HG03354 (cell line): ENCODE results near the gene TBX18.

Experiments used
- ATAC-seq: cut with Tn5 transposase; IDR thresholded peaks from one replicate; pipeline ENCODE4 v1.9.1; 2021; ENCODE audit warnings: mild to moderate bottlenecking; ENCODE audit not compliant: unreplicated experiment, poor library complexity, severe bottlenecking

The TBX18 gene

GRCh38 chr6:84764332-84765049 is at the start of gene TBX18:
TBX18 (minus strand) TSS chr6:84764598; CDS start chr6:84764181, 417 bp downstream.
- ATAC-seq, result no peak

GRCh38 chr6:84811351-84811750 is 47.0 kb upstream of the TBX18 start:
- no peak for ATAC-seq

- no peak for ATAC-seq
Measured at GRCh38 chr6:84809455-84809854, 45.1 kb upstream of the TBX18 start.

GRCh38 chr6:84808491-84809061 is 44.2 kb upstream of the TBX18 start:
- ATAC-seq, result no peak

DNA sequence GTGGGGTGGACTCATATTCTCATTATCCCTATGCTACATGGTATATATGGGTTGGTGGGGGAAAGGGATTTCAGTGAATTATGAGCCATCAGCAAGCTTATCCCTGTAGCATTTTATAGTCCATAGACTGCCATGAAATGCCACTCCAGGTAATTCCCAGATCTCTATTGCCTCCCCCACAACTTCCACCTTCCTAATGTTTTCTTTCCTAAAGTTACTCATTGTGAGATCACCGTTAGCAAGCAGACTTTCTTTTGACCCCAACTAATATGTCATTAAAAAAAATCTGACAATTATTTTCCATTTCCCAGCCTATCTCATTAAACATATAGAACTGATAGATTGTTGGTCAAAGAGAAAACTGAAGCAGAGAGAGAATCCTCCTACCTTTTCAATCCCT is 40.7 kb upstream of the TBX18 start:
- no peak for ATAC-seq

GRCh38 chr6:84804720-84805119 is 40.3 kb upstream of the TBX18 start:
- no peak for ATAC-seq

GRCh38 chr6:84801250-84801649 is 36.9 kb upstream of the TBX18 start:
- ATAC-seq, result no peak

GRCh38 chr6:84798257-84798656 is 33.9 kb upstream of the TBX18 start:
- ATAC-seq, result no peak

- no peak for ATAC-seq
Measured at GRCh38 chr6:84796343-84796742, 31.9 kb upstream of the TBX18 start.

DNA sequence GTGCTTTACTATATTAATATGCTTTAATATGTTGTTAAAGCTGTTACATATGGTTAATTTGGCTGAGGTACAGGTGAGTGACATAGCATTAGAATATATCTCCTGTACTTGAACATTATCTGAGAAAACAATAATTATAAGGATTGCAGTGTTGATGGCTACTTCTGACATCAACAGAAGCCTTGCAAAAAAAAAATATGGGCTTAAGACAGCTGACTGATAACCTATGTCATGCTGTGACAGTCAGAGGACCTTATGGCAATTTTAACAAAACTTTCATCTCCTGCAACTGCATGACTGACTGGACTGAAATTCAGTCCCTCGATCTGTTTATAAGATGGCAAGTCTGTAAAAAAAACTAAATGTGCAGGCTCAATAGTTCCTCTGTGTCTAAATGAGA is 27.5 kb upstream of the TBX18 start:
- ATAC-seq, result no peak

- no peak for ATAC-seq
Measured at GRCh38 chr6:84791233-84791632, 26.8 kb upstream of the TBX18 start.

GRCh38 chr6:84789170-84789569 is 24.8 kb upstream of the TBX18 start:
- ATAC-seq, result no peak

DNA sequence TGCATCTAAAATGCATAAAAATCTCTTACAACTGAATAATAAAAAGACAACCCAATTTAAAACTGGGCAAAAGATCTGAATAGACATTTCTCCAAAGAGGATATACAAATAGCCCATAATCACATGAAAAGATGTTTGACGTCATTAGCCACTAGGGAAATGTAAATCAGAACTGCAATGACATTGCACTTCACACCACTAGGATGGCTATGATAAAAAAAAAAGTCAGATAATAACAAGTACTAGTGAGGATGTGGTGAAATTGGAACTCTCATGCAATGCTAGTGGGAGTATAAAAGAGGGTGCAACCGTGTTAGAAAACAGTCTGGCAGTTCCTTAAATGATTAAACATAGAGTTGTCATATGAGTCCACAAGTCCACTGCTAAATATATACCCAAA is 24.3 kb upstream of the TBX18 start:
- no peak for ATAC-seq

- no peak for ATAC-seq
Measured at GRCh38 chr6:84785671-84786070, 21.3 kb upstream of the TBX18 start.

- no peak for ATAC-seq
Measured at GRCh38 chr6:84779917-84780316, 15.5 kb upstream of the TBX18 start.

- ATAC-seq, result no peak
Measured at GRCh38 chr6:84779380-84779779, 15.0 kb upstream of the TBX18 start.

GRCh38 chr6:84777888-84778287 is 13.5 kb upstream of the TBX18 start:
- ATAC-seq, result no peak

DNA sequence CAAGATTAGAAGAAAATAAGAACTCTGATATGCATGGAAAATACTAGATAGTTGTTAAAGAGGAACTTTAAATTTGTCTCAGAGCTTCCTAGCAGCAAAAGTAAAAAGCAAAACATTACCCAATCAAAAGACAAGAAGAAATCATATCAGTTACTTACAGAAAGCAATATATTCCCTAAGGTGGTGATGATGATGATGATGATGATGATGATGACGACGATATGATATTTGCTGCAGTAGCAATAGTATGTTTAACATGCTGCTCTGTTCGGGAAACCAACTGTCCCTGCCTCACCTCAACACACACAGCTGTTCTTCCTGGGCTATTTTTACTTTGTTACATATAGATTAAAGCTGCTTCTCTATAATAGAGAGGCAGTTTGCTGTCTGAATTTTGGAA is 12.0 kb upstream of the TBX18 start:
- no peak for ATAC-seq

- ATAC-seq, result no peak
Measured at GRCh38 chr6:84775751-84776150, 11.4 kb upstream of the TBX18 start.

DNA sequence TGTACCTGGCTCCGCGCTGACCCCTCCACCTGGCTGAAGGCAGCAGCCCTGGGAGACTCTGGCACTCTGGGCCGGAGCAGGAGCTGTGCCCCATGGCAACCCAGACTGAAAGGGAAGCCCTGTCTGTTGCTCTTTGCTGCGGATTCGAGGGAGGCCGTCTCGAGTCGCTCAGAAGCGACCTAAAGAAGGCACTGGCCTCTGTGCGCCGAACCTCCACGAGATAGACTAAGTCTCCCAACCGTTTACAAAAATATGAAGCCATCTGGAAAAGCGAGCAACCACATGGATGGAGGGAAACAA is 10.5 kb upstream of the TBX18 start:
- ATAC-seq, result no peak

- peak; percentile 87 for ATAC-seq
Measured at GRCh38 chr6:84774157-84774984, 10.0 kb upstream of the TBX18 start.
